ENCODE data around the gene GOT1. TPM values are rescaled to one million over a fixed set of nuclear protein-coding genes. Genes with fewer than 3 reads are reported as not detected.

Gene GOT1
- total and polyA plus RNA-seq, 2 experiments from 2014 or later: 36.8 to 37.7 TPM

GRCh38 chr10:99412099-99412498 lies 18.3 kb downstream of the GOT1 start:
- peak; percentile 51; the same call in 2 of the 3 replicates for ATAC-seq
- Mint-ChIP-seq H3K4me3 (no peak overlapping the region), H3K27ac (no peak overlapping the region), H3K27me3 (ENCODE audit: insufficient read depth, low read depth, poor library complexity) (peaks cover 5% of the 10 kb centered on the region), H3K36me3 (ENCODE audit: low read depth) (peaks cover 5% of the 10 kb centered on the region; the same call in 2 of the 3 replicates), H3K4me1 (peaks cover 13% of the 10 kb centered on the region; the same call in 2 of the 3 replicates), H3K9me3 (no peaks in the 10 kb centered on the region)
- H3K27me3 ChIP-seq (ENCODE audit: insufficient read depth): no peaks in the 10 kb centered on the region
- H3F3A ChIP-seq (replicated peaks; ENCODE audit: low read depth): no peaks in the 10 kb centered on the region
- no peak overlapping the region for H2AFZ ChIP-seq
- H3K79me2 ChIP-seq (replicated peaks; ENCODE audit: insufficient read depth): peaks cover 16% of the 10 kb centered on the region
- no peaks in the 10 kb centered on the region for H3K9me2 ChIP-seq (ENCODE audit: insufficient read depth)
- H3K4me3 ChIP-seq: no peak overlapping the region
- no peak overlapping the region for H3K27ac ChIP-seq (ENCODE audit: low read depth)
- H3K36me3 ChIP-seq (ENCODE audit: insufficient read depth): no peaks in the 10 kb centered on the region
- no peaks in the 10 kb centered on the region for H3K4me1 ChIP-seq (ENCODE audit: insufficient read depth)
- DNase-seq (ENCODE audit: low spot score): peak; percentile 16
- peaks cover 14% of the 10 kb centered on the region for H4K20me1 ChIP-seq (replicated peaks; ENCODE audit: insufficient read depth)
- H3K4me2 ChIP-seq: no peak overlapping the region
- TF ChIP-seq ZNF331 (CRISPR knock-in tag; IDR thresholded peaks at IDR 0.05; ENCODE audit: low read depth): no peak
- no peak for TF ChIP-seq CREB1 (CRISPR knock-in tag; IDR thresholded peaks at IDR 0.05; ENCODE audit: low read depth)
- TF ChIP-seq REST (IDR thresholded peaks at IDR 0.05; ENCODE audit: unreplicated experiment): no peak
- no peak for TF ChIP-seq NANOG (IDR thresholded peaks at IDR 0.05; ENCODE audit: borderline replicate concordance)
- no peak for TF ChIP-seq STAT1 (IDR thresholded peaks at IDR 0.05; ENCODE audit: unreplicated experiment)
- no peak for TF ChIP-seq EZH2 (IDR thresholded peaks at IDR 0.05; ENCODE audit: low read depth, unreplicated experiment)
- peak in 1 of 2 experiments; percentile 15; a peak in 1 of 4 replicates for TF ChIP-seq CTCF (conservative IDR thresholded peaks at IDR 0.05; ENCODE audit: low read depth in 2 of 2)
- TF ChIP-seq POLR2AphosphoS5 (IDR thresholded peaks at IDR 0.05; ENCODE audit: low read depth): no peak
- TF ChIP-seq ZNF462 (CRISPR knock-in tag; IDR thresholded peaks at IDR 0.05): no peak
